Effector memory CD8-positive, alpha-beta T cell (primary cell): Measurements from ENCODE around the gene CTNS.
A peak's percentile ranks its signal among the peaks of the same experiment; 100 is the strongest.

Experiments used
- ATAC-seq: fragments of 150-1000 bp; cut with Tn5 transposase; replicated peaks from 2 replicates; pipeline ENCODE4 v1.10.0; 2021; ENCODE audit warnings: mild to moderate bottlenecking, moderate library complexity
- DNase-seq, 3 experiments: peaks; one replicate each; pipeline ENCODE4 v3.0.0; 2021
- H3K27ac Mint-ChIP-seq, 2 donors: one replicate each; pipeline ENCODE4 v1.8.0; 2022; ENCODE audit warnings: mild to moderate bottlenecking in 2 of 2, mixed read lengths in 2 of 2, moderate library complexity in 2 of 2
- H3K27me3 Mint-ChIP-seq, 2 donors: one replicate each; pipeline ENCODE4 v1.8.0; 2022; ENCODE audit warnings: mixed read lengths in 2 of 2
- H3K36me3 Mint-ChIP-seq: one replicate; pipeline ENCODE4 v1.8.0; 2022; ENCODE audit warnings: mild to moderate bottlenecking, moderate library complexity, mixed read lengths; ENCODE audit not compliant: insufficient read depth
- H3K4me1 Mint-ChIP-seq, 2 donors: one replicate each; pipeline ENCODE4 v1.8.0; 2022; ENCODE audit warnings: low read depth in 2 of 2, mixed read lengths in 2 of 2
- H3K4me3 Mint-ChIP-seq, 2 donors: one replicate each; pipeline ENCODE4 v1.8.0; 2022; ENCODE audit warnings: mild to moderate bottlenecking in 2 of 2, mixed read lengths in 2 of 2, moderate library complexity in 2 of 2
- H3K9me3 Mint-ChIP-seq, 2 donors: one replicate each; pipeline ENCODE4 v1.8.0; 2022; ENCODE audit warnings: mixed read lengths in 2 of 2

The CTNS gene

DNA sequence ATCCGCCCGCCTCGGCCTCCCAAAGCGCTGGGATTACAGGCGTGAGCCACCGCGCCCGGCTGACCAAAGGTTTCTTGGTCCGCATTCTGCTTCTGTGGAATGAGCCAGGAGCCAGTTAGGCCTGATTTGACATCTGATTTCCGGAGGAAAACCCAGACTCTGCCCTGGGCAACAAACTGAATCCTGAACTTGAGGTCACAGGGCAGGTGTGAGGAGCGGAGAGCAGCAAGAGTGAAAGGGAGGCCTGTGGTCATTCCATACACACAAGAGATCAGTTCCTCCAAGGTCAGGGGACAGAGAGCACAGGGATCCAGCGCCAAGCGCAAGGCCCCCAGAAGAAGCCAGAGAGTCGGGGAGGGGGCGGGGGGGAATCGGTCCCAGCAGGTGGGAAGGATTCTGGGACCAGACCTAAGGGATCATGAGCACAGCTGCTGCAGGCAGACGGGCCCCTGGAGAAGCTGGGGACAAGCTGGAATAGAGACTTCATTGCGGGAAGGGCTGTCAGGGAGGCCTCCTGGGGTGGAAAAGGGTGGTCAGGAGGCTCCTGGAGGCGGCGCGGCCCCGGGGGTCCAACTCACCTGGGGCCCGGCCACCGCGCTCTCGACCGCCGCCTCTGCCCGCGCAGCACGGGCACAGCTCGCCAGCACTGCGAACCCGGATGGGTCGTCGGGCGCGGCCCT lies 946 bp upstream of the CTNS start:
- peak in 1 of 3 experiments; percentile 3 for DNase-seq
- H3K4me1 Mint-ChIP-seq = peaks cover 16 to 19% of the 10 kb centered on the region in 2 donors
- H3K27me3 Mint-ChIP-seq = no peaks in the 10 kb centered on the region
- peak overlapping the region in 1 of 2 donors; percentile 98 for H3K27ac Mint-ChIP-seq
- peak overlapping the region; percentile 95 to 98 for H3K4me3 Mint-ChIP-seq
- peak; percentile 17 for ATAC-seq
- H3K9me3 Mint-ChIP-seq = no peaks in the 10 kb centered on the region
- peaks cover 4% of the 10 kb centered on the region for H3K36me3 Mint-ChIP-seq

DNA sequence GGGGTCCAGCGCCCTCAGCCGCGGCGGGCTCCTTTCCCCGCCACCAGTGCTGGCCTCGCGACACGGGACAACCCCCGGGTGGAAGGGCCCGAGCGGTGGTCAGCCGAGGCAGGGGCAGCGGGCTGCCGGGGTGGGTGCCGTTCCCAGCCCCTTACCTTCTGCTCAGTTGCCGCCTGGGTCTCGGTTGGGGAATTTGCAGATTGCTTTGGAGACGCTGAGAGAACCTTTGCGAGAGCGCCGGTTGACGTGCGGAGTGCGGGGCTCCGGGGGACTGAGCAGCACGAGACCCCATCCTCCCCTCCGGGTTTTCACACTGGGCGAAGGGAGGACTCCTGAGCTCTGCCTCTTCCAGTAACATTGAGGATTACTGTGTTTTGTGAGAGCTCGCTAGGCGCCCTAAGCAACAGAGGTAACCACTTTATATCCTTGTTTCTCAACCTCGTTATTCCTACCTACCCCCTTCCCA lies 381 bp downstream of the CTNS start:
- DNase-seq = peak in 1 of 3 experiments; percentile 6
- H3K4me1 Mint-ChIP-seq = peaks cover 16 to 19% of the 10 kb centered on the region in 2 donors

DNA sequence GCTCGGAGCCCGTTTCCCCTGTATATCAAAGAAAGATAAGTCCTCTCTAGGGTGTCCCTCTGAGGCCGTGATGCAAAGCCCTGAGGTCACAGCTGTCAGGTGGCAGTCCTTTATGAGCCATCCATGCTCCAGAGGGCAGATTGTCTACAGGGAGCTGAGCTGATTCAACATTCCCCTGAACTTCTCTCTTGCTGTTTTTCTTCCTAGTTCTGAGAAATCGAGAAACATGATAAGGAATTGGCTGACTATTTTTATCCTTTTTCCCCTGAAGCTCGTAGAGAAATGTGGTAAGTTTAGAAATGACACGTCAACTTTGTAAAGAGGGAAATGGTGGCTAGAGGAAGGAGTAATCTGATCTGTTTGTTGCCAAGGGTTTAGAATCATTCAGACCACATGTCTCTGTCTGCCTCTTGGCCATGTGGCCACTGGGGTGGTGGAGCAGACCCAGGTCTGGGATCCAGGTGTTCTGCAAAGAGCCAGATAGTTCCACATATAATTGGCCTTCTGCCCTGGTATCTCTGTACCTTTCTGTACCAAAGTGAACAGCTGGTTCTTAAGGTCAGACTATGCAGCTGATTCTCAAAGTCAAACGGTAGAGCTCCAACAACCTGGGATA lies 3.5 kb downstream of the CTNS start:
- no peaks in the 10 kb centered on the region for H3K36me3 Mint-ChIP-seq
- no peak overlapping the region for H3K4me3 Mint-ChIP-seq
- no peak for DNase-seq
- no peaks in the 10 kb centered on the region for H3K27me3 Mint-ChIP-seq
- H3K9me3 Mint-ChIP-seq = no peaks in the 10 kb centered on the region
- H3K27ac Mint-ChIP-seq = no peak overlapping the region
- ATAC-seq = no peak
- H3K4me1 Mint-ChIP-seq = peaks cover 9 to 14% of the 10 kb centered on the region in 2 donors

More for the DNA sequence above, 381 bp downstream of the CTNS start:
- peak overlapping the region; percentile 97 to 98 for H3K27ac Mint-ChIP-seq
- no peaks in the 10 kb centered on the region for H3K9me3 Mint-ChIP-seq
- peaks cover 4% of the 10 kb centered on the region for H3K36me3 Mint-ChIP-seq
- no peak for ATAC-seq
- peak overlapping the region; percentile 95 to 98 for H3K4me3 Mint-ChIP-seq
- no peaks in the 10 kb centered on the region for H3K27me3 Mint-ChIP-seq

DNA sequence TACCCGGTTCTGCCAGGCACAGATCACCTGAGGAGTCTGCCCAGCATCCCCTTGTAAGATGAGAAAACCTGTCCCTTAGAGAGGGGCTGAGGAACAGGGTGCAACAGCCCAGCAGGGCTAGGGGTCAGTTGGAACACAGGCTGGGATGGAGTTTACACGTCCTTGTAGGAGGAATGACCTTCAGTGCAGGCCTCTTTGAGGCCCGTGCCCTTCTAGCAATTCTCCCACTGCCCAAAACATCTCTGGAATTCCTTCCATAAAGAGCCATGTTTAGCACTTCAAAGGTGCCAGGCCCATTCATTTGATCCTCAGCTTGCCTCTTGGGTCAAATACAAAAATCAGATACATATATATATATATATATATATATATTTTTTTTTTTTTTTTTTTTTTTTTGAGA lies 4.5 kb downstream of the CTNS start:
- no peak overlapping the region for H3K27ac Mint-ChIP-seq
- H3K4me3 Mint-ChIP-seq = no peak overlapping the region
- no peaks in the 10 kb centered on the region for H3K9me3 Mint-ChIP-seq
- H3K36me3 Mint-ChIP-seq = no peaks in the 10 kb centered on the region
- DNase-seq (no peak), ATAC-seq (no peak)
- H3K27me3 Mint-ChIP-seq = no peaks in the 10 kb centered on the region
- H3K4me1 Mint-ChIP-seq = peaks cover 9 to 11% of the 10 kb centered on the region in 2 donors

DNA sequence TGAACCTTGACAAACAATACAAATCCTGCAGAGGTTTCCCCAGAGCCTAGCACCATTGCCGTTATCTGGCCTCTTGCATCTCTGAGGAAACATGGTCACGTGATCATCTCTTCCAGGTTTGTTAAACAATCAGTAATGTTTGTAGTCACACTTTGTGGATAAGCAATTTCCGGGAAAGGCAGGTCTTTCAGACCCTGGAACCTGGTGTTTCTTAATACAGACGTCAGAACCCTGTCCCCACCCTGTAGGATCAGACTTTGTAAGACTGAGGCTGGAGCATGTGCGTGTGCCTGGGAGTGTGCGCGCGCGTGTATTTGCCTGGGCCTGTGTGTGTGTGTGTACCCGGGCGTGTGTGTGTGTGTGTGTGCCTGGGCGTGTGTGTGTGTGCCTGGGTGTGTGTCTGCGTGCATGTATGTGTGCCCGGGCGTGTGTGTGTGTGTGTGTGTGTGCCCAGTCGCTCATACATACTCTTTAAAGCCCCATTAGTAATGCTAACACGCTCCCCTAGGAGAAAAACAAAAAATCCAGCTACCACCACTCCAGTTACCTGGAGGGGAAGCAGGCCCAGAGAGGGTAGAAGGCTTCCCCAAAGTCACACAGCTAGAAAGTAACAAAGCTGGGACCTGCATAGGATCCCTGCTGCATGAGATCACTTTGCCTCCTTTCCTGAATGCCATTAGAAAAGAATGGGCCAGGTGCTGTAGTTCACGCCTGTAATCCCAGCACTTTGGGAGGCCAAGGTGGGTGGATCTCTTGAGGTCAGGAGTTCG lies 5.3 kb downstream of the CTNS start:
- Mint-ChIP-seq H3K4me3 (no peak overlapping the region), H3K9me3 (no peaks in the 10 kb centered on the region), H3K27me3 (no peaks in the 10 kb centered on the region), H3K27ac (no peak overlapping the region), H3K4me1 (peaks cover 9 to 10% of the 10 kb centered on the region in 2 donors), H3K36me3 (no peaks in the 10 kb centered on the region)
- ATAC-seq = no peak
- no peak for DNase-seq

DNA sequence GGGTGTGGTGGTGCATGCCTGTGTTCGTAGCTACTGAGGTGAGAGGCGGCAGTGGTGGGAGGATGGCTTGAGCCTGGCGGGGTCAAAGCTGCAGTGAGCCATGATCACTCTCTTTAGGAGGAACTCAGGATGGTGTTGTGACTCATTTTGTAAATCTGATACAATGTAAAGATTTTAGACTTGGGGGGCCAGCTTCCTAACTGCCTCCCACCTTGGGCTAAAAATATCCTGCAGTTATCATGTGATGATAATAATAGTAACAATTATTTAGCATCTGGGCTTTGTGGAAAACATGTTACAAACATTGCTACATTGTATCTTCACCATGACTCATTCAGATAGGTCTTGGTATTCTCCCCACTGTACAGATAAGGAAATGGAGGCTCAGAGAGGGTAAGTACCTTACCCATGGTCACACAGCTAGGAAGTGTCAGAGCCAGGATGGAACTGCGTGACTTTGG lies 7.4 kb downstream of the CTNS start:
- no peak for ATAC-seq
- H3K4me3 Mint-ChIP-seq = no peak overlapping the region

DNA sequence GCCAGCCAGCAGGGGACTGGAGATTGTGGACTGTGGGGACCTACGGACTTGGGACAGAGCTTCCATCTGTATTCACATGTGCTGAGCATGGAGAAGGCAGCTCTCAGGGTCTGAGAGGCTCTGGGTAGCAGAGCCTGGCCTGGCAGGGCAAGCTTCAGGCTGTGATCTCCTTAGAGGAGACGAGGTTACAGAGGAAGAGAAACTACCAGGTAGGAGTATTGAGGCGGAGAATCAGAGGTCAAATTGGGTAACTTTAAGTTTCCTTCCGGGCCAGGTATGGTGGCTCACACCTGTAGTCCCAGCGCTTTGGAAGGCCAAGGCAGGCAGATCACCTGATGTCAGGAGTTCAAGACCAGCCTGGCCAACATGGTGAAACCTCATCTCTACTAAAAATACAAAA lies 8.8 kb downstream of the CTNS start:
- H3K27me3 Mint-ChIP-seq = no peaks in the 10 kb centered on the region
- no peak overlapping the region for H3K27ac Mint-ChIP-seq
- no peaks in the 10 kb centered on the region for H3K36me3 Mint-ChIP-seq
- no peaks in the 10 kb centered on the region for H3K9me3 Mint-ChIP-seq
- peaks cover 0 to 3% of the 10 kb centered on the region in 2 donors for H3K4me1 Mint-ChIP-seq
- DNase-seq (no peak), ATAC-seq (no peak)
- H3K4me3 Mint-ChIP-seq = no peak overlapping the region

More for the DNA sequence above, 7.4 kb downstream of the CTNS start:
- Mint-ChIP-seq H3K36me3 (no peaks in the 10 kb centered on the region), H3K4me1 (peaks cover 0 to 3% of the 10 kb centered on the region in 2 donors), H3K27me3 (no peaks in the 10 kb centered on the region), H3K27ac (no peak overlapping the region), H3K9me3 (no peaks in the 10 kb centered on the region)
- no peak for DNase-seq

DNA sequence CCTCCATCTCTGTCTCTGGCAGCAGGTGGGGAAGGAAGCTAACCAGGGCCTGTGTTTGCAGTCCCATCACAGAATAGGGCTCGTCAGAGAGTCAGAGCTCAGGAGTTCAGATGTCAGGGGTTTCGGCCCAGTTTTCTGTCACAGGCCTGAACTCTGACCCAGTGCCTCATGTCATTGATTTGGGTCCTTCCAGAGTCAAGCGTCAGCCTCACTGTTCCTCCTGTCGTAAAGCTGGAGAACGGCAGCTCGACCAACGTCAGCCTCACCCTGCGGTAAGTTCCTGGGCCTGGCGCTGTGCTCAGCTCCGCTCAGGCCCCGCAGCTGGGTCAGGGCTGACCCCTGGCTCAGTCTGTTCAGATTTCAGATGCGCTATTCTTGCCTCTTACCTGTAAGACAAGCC lies 10.7 kb downstream of the CTNS start:
- Mint-ChIP-seq H3K36me3 (no peaks in the 10 kb centered on the region), H3K27ac (no peak overlapping the region), H3K9me3 (no peaks in the 10 kb centered on the region), H3K27me3 (no peaks in the 10 kb centered on the region), H3K4me3 (no peak overlapping the region), H3K4me1 (peaks cover 0 to 3% of the 10 kb centered on the region in 2 donors)
- ATAC-seq (no peak), DNase-seq (no peak)

DNA sequence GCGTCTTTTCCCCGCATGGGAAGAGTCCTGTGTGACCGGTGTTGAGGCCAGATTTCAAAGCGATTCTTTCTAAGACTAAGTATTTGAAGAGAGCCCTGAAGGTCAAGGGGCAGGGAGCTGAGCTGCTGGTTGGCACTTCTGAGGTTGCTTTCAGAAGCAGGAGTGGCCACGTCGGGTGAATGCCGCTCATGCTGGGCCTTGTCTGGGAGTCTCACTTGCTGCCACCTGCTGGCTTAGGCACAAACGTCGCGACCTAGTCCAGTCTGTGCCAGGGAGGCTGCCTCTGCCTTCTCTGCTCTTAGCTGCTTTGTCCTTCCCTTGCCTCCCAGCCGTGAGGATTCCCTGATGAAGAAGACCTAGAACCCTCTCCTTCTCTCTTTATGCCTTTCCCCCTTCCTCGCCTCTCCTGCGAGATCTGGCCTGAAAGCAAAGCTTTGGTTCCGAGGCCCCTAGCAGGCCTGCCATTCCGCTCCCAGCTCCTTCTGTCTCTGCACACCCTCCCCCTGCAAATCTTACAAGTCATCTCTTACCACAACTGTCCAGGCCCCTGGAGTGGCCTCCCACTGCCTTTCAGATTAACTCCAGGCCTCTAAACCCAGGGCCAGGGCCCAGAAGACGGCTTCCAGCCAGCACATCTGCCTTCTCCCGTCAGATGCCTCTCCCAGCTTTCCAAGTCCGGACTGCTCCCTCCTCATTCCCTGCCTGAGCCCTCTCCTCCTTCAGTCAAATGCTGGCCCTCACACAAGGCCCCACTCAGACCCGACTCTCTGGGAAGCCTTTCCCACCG lies 11.4 kb downstream of the CTNS start:
- no peak overlapping the region for H3K27ac Mint-ChIP-seq
- H3K4me3 Mint-ChIP-seq = no peak overlapping the region
- H3K9me3 Mint-ChIP-seq = no peaks in the 10 kb centered on the region
- DNase-seq (peak in 1 of 3 experiments; percentile 12), ATAC-seq (no peak)
- no peaks in the 10 kb centered on the region for H3K36me3 Mint-ChIP-seq
- no peaks in the 10 kb centered on the region for H3K27me3 Mint-ChIP-seq
- H3K4me1 Mint-ChIP-seq = peaks cover 0 to 3% of the 10 kb centered on the region in 2 donors

DNA sequence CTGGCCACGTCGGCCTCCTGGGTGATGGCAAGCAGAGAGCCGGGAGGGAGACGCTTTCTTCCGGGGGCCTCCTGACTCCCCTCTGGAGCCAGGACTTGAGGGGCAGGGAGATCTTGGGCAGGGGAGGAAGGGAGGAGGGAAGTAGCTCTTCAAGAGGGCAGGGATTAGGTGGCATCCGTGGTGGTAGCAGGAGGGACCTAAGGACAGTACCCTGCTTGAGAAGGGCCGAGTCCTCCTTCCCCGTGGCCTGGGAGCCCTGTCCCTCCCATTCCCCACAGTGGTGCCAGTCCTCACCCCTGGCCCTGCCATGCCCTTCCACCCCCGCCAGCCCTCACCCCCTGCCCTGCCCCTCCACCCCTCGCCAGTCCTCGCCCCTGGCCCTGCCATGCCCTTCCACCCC lies 19.2 kb downstream of the CTNS start:
- no peak for ATAC-seq
- no peaks in the 10 kb centered on the region for H3K9me3 Mint-ChIP-seq
- H3K36me3 Mint-ChIP-seq = no peaks in the 10 kb centered on the region

DNA sequence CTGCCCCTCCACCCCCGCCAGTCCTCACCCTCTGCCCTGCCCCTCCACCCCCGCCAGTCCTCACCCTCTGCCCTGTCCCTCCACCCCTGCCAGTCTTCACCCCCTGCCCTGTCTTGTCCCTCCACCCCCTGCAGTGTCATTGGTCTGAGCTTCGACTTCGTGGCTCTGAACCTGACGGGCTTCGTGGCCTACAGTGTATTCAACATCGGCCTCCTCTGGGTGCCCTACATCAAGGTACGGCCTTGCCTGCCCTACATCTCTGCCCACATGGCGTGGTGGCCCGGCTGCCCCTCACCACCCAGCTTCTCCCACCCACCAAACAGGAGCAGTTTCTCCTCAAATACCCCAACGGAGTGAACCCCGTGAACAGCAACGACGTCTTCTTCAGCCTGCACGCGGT lies 19.8 kb downstream of the CTNS start:
- H3K27ac Mint-ChIP-seq = no peak overlapping the region
- H3K4me1 Mint-ChIP-seq = no peaks in the 10 kb centered on the region
- no peak overlapping the region for H3K4me3 Mint-ChIP-seq
- no peaks in the 10 kb centered on the region for H3K9me3 Mint-ChIP-seq
- ATAC-seq = no peak
- DNase-seq = no peak
- no peaks in the 10 kb centered on the region for H3K27me3 Mint-ChIP-seq
- no peaks in the 10 kb centered on the region for H3K36me3 Mint-ChIP-seq

More for the DNA sequence above, 19.2 kb downstream of the CTNS start:
- DNase-seq = no peak
- Mint-ChIP-seq H3K27ac (peak overlapping the region in 1 of 2 donors; percentile 22), H3K4me3 (no peak overlapping the region), H3K4me1 (no peaks in the 10 kb centered on the region), H3K27me3 (no peaks in the 10 kb centered on the region)

DNA sequence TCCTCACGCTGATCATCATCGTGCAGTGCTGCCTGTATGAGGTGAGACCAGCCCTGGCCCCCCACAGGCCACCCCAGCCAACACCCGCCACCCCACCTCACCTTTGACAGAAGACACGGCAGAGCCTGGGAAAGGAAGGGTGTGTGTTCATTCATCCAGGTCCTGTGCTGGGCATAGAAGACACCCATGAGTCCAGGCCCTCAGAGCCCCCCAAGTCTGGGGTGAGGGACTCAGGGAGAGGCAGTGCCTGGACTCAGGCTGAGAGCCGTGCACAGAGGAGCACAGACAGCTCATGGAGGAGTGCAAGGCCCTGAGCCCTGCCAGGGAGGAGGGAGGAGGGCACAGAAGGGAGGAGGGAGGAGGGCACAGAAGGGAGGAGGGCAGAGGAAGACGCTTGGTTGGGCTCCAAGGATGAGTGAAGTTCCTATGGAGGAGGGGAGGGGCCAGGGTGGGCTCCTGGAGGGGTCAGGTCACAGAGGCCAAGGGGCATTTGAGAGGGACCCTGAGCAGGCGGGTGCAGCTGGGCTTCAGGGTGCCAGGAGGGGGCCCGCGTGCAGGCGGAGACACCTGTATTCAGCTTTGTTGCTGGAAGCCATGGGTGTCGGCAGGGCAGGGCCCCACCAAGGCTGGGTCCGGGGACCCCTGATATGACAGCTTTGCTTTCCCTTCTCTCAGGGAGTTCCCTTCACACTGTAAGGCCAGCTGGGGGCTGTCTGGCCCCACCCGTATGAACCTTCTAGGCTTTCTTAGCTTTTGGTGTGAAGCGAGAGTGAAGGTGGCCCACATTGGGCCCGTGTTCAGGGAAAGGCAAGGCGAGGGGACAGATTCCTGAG lies 20.4 kb downstream of the CTNS start:
- H3K36me3 Mint-ChIP-seq = no peaks in the 10 kb centered on the region
- no peaks in the 10 kb centered on the region for H3K4me1 Mint-ChIP-seq
- ATAC-seq (no peak), DNase-seq (no peak)
- no peaks in the 10 kb centered on the region for H3K9me3 Mint-ChIP-seq
- no peak overlapping the region for H3K4me3 Mint-ChIP-seq
- no peaks in the 10 kb centered on the region for H3K27me3 Mint-ChIP-seq
- H3K27ac Mint-ChIP-seq = no peak overlapping the region
